ENCODE measurements around the gene GRXCR2.

GRCh38 chr5:145919413-145919812 is 46.6 kb upstream of the GRXCR2 start:
- TF ChIP-seq, protein P1, sequence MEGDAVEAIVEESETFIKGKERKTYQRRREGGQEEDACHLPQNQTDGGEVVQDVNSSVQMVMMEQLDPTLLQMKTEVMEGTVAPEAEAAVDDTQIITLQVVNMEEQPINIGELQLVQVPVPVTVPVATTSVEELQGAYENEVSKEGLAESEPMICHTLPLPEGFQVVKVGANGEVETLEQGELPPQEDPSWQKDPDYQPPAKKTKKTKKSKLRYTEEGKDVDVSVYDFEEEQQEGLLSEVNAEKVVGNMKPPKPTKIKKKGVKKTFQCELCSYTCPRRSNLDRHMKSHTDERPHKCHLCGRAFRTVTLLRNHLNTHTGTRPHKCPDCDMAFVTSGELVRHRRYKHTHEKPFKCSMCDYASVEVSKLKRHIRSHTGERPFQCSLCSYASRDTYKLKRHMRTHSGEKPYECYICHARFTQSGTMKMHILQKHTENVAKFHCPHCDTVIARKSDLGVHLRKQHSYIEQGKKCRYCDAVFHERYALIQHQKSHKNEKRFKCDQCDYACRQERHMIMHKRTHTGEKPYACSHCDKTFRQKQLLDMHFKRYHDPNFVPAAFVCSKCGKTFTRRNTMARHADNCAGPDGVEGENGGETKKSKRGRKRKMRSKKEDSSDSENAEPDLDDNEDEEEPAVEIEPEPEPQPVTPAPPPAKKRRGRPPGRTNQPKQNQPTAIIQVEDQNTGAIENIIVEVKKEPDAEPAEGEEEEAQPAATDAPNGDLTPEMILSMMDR (conservative IDR thresholded peaks at IDR 0.05) = no peak
- TF ChIP-seq ZFX (IDR thresholded peaks at IDR 0.05) = no peak
